HG03060 (cell line): ENCODE measurements around the gene ANKS1A.

Experiments used
- ATAC-seq: cut with Tn5 transposase; IDR thresholded peaks from one replicate; pipeline ENCODE4 v1.9.1; 2021; ENCODE audit warnings: low read depth, moderate number of reproducible peaks; ENCODE audit not compliant: unreplicated experiment

The ANKS1A gene

DNA sequence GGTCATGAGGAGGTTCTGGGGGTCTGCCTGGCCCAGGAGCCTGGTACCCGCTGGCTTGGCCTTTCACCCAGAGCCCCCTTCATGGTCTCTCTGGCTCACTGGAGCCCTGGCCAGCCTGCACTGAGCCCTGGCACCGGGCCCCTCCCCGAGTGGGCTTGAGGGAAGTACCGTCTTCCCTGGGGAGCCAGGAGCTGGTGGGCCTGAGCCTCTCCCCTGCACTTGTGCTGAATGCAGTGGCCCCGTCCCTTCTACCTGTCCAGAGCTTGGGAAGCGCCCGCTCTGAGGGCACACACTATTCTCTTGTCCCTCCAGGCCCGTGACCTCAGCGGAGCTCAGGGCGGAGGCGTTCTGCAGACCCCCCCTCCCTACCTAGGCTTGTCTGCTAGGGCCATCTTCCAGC lies 189.8 kb downstream of the ANKS1A start:
- no peak for ATAC-seq

DNA sequence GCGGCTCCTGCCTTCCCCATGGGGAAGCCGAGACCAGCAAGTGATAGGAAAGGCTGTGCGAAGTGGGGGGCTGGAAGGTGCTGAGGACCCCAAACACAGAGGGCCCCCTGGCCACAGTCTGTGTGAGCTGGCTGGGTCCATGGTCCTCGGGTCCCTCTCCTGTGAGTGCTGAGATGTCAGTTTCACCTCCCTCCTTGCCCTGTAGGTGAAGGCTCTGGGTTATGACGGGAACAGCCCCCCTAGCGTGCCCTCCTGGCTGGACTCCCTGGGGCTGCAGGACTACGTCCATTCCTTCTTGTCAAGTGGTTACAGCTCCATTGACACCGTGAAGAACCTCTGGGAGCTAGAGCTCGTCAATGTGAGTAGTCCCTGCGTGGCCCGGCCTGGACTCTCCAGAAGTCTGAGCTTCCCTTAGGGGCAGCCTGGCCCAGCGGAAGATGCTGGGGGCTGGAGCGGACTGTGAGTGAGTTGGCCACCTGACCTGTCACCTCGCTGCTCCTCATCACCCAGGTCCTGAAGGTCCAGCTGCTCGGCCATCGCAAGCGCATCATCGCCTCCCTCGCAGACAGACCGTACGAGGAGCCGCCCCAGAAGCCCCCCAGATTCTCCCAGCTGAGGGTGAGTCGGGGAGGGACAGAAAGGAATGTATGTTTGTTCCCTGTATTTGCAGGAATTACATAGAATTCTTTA lies 190.4 kb downstream of the ANKS1A start:
- no peak for ATAC-seq

DNA sequence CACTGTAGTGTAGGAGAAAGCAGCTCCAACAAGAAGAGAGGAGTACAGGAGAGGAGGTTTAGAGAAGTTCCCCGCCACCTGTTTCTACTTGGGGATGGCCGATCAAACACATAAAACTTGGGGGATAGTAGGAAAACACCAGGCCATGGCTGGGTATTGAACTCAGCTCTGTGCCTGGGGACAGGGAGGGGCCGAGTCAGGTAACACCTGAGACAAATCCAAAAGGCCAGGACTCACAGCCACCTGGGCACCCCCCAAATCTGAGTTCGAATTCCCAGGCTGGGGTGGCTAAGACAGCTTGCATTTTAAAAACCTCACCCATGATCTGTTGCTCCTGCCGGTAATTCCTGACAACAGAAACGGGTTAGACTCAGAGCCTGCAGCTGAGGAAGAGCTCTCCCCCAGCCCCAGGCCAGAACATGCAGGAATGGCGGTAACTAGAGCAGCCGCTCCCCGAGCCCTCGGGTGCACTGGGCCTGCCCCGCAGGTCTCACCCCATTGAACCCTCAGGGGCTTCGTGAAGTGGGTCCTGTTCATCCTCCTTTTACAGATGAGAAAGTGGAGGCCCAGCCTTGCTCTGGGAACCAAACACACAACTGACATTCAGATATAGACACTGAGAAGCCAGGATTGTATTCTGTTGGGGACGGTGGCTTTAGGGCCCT lies 191.1 kb downstream of the ANKS1A start:
- ATAC-seq: no peak

DNA sequence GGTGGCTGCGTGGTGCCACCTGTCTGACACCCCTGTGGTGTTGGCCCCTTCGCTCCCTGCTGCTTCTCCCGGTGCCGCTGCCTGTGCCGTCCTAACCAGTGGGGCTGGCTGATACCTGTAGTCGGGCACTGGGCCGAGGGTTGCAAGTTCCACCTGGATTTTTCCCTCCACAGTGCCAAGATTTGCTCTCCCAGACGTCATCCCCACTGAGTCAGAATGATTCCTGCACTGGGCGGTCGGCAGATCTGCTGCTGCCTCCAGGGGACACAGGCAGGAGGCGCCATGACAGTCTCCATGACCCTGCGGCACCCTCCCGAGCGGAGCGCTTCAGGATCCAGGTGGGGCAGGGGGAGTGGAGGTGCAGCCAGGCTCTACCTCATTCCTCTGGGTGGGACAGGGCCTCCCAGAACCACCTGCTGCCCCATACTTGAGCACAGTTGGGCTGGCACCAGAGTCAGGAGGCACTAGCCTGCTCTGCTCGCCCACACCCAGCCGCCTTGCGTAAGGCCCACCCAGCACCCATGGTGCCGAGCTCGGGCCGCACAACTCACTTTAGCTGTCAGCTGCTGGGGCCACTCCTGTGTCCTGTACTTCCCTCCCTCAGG lies 191.9 kb downstream of the ANKS1A start:
- ATAC-seq: no peak

DNA sequence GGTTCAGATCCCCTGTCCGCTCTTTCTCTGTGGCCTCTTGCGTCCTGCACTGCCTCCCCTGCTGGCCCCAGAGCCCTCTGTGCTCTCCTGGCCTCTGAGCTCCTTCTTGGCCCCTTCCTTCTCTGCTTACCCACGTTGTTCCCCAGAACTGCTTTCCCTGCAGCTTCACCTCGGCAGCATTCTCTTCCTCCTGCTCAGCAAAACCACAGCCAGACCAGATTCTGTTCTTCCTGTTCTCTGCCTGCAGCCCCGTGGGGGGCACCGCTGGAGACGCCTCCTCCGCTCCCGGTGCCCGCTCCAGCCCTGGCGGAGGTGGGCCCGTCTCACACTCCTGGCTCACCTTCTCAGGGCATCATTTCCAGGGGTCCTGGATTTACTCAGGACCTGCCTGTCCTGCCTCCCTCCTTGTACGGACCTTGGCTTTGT lies 192.4 kb downstream of the ANKS1A start:
- no peak for ATAC-seq

DNA sequence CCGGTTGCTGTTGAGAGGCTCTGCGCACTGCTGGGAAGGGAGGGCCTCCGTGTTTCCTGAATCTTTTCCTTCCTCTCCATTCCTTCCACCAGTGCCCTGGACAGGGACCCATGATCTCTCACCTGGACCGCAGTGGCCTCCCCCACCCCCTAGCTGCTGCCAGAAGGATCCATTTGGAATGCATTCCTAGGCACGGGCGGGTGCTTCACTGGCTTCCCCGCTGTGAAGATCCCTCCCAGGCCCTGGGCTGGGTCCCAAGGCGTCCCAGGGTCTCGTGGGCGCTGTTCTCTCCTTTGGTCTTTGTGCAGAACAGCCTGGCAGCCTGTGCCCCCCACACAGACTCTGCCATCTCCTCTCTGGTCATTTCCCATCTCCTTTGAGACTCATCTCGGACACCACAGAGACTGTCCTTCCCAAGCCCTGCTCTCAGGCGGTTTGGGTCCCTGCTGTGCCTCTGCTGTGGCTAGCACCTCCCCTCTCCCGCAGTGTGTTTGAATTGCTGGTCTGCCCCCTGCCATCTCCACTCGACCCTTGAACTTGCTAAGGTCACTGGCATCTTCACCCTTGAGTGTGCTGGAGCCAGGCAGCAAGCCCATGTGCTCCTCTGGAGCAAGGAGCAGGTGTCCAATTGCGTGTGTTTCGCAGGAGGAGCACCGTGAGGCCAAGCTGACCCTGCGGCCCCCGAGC lies 193.1 kb downstream of the ANKS1A start:
- no peak for ATAC-seq

DNA sequence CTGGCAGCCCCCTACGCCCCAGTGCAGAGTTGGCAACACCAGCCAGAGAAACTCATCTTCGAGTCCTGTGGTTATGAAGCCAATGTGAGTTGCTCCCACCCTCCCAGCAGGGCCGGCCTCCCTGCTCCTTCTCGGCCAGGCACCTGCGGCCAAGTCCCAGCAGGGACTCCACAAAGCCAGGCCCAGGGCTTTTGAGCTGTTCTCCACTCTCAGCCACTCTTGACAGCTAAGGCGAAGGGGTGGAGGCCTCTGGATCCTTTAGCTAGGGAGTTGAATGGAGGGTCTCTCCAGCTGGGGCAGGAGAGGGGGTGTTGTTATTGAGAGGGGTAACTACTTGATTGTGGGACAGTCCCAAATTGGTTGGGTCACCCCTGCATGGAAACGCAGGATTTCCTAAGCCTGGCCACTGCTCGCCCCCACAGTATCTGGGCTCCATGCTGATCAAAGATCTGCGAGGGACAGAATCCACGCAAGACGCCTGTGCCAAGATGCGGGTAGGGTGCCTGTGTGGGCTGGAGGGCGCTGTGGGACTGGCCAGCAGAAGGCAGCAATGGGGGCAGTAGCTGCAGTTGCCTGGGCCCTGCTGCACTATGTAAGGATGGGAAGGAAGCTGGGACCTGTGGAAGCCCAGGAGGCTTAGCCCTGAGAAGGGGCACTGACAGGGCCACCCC lies 193.8 kb downstream of the ANKS1A start:
- no peak for ATAC-seq

DNA sequence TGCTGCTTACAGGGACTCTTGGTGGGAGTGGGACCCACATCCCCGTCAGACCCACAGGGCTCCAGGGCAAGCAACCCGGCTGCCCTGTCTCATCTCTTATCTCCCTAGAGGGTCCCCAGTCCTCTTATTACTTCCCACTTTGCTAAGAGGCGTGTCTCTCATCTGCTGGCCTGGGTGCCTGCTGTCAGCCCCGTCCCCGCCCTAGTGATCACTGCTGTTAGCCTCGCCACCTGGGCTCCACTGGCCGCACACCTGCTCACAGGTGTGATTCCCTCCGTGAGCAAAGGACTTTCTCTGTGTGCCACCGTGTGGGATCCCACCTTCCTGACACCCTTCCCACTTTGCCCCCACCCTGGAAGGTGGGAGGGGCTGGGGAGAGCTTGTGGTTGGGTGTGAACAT lies 194.5 kb downstream of the ANKS1A start:
- no peak for ATAC-seq

DNA sequence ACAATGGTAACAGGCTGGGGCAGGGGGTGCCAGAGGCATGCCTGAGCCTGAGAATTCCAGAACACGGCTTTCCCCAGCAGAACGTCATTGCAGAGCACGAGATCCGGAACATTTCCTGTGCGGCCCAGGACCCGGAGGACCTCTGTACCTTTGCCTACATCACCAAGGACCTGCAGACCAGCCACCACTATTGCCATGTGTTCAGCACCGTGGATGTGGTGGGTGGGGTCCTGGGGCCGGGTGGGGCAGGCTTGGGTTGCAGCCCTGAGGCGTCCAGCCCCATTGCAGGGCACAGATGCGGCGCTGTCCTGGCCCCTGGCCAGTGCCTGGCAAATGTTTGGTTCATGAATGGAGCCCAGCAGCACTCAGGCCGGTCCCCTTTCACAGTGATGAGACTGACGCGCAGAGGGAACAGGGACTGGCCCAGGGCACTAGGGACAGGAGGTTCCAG lies 195.0 kb downstream of the ANKS1A start:
- ATAC-seq: no peak

DNA sequence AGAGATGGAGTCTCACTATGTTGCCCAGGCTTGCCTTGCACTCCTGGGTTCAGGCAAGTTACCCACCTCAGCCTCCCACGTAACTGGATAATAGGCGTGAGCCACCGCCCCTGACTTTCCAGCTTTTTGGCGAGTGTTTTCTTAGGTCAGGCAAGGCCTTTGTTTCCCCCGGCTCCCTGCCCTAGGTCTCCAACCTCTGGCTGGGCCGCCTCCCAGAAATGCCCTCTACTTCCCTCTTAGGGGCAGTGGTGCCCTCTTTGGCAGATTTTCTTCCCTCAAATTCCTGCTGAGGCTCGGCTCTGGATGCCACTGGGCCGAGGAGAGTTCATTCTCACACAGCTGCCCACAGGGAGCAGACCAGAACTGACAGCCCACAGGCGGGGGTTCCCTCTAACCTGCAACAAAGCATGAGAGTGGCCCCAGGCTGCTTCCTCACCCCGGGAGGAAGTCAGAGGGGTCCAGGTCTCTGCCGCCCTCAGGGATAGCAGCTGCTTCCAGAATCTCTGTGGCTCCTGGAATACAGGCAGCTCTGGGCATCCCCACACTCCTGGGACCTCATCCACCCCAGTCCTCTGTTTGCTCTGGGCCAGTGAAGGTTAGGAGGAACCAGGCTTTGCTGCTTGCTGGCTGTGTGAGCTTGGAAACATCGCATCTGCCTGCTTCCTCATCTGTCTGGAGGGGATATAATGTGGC lies 195.6 kb downstream of the ANKS1A start:
- ATAC-seq: no peak

DNA sequence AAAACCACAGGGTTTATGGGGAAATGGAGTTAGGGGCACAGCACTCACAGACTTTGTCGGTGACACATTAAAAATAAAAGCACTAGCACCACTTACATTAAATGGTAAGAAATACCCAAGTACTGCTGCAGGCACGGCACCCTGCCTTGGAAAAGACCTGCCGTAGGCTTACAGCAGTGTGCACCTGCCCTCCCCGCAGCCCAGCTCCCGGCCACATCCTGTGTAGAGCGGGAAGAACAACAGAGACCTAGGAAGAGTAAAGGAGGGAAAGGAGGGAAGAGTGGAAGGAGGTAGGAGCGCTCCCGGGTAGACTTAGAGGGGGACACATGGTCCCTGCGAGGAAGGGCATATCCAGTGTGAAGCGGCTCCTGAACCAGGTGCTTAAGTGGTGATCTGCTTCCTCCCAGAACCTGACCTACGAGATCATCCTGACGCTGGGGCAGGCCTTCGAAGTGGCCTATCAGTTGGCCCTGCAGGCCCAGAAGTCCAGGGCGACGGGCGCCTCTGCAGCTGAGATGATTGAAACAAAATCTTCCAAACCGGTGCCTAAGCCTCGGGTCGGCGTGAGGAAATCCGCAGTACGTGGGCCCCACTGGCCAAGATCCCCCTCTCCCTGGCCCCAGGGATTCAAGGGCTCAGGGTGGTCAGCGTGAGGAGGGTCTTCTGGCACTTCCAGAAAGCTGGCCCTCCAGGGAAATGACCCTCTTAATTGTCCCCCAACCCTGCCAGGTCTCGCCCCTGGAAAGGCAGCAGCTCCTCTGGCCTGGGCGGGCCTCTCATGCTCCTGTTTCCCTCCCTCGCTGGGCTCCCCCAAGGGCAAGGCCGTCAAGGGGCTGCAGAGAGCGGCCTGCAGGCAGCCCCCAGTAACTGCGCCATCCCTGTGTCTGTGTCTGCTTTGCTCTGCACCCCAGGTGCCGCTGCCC lies 196.6 kb downstream of the ANKS1A start:
- ATAC-seq: no peak

DNA sequence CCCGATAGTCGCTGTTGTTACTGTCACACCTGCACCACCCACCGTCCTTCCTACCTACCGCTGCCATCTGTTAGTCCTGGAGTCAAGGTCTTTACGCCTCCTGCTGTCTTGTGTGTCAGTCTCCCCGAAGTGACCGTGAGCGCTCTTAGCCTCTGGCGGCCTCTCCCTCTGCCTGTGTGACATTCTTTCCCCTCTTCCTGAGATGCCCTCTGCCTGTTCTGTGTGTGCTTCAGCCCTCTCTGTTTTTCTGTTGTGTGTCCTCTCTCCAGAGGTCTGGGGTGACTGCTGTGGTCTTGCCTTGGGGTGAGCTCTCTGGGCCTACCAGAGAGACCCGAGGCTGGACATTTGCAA lies 197.2 kb downstream of the ANKS1A start:
- ATAC-seq: no peak

DNA sequence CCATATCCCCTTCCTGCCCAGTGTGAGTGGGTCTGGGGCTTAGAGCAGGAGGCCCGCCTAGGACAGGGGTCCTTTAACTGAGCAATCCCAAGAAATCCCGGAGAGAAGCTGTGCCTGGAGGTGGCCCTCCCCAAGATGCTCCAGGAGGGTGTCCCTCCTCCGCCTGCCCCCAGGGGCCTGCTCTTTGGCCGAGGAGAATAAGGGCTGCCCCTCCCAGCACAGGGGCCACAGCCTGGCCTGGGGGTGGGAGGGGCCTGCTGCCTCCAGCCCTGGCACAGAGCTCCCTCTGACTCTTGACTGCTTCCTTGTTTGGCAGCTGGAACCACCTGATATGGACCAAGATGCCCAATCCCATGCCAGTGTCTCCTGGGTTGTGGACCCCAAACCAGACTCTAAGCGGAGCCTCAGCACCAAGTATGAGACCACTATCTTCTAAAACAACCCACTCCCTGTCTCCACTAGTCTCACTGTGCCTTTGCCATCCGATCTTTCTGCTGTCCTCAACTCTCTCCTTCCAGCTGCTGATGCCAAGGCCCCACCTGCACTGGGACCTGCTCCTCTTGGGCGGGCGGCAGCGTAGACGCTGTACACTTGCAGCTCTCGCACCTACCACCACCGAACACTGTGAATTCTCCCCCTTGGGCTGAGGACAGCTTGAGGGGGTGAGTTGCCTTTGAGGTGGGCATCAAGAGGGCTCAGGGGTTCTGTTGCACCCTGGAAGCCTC lies 197.7 kb downstream of the ANKS1A start:
- ATAC-seq: no peak

DNA sequence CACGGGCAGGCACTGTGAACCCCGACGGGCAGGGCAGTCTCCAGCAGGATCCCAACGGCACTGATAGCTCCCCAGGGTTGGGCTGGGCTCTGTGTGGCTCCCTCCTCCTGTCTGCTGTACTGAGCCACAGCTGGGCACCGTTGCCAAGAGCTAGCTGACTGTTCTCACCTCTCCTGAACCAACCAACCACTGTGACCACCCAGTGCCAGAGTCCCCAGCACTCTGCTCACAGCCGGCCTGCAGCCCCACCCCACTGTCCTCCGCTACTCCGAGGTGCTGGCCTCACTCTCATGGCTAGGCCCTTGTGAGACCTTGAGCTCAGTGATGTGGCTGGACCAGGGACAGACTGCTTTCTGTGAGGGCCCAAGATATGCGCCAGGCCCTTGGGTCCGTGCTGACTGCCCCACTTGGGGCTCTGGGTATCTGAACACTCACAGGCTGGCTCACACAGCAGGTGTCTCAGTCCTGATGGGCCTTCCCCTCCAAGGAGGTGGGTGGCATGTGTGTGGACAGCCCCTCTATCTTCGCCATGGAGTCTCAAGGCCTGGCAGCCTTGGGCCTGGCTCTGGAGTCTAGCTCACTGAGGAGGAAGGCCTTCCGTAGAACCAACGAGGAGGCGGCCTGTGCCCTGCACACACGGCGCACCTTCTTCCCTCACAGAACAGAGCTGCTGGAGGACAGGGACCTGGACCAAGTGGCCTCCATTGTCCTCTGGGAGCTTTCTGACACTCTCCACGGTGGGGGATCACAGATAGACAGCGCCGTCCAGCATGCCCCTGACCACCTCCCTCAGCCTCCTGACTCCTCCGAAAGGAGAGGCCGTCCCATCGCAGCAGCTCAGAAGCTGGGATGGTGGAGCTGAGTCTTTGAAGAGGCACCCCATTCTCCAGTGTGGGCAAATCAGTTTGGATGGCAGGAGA lies 198.6 kb downstream of the ANKS1A start:
- no peak for ATAC-seq

DNA sequence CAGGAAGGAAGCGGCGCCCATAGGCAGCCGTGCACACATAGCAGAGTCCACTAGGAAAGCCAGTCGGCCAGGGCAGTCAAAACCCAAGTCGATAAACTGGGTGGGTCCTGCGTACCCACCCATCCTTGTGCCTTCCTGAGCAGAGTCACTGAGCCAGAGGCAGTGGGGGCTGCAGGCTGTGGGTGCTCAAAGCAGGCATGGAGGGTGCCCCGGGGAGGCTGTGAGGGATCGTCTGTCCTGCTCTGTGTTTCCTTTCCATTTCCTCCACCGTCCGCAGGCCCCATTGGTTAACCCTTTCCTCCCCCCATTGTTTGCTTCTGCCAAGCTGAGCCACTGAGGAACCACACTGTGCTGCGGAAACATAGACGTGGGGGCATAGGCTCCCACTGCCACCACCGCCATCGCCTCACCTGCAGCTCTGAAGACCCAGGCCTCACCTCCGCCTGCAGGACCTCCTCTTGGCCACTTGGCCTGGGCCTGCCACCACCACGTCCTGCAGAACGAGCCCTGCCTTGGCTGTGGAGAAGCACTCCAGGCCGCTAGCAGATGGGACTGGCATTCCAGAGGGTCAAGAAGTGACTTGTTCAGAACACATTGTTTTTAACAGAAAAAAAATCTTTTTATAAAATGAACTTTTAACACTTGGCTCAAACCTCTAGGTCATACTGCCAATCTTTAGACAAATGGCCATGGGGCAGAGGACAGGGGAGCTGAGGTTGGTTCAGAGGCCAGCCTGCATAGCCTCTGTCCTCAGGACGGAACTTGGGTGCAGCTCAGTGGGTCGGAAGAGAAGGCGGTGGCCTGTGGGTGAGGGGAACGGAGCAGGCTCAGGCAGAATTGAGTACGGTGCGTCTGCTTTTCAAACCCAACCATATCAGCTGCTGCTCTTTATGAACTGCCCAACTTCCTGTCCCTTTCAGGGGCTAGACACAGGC lies 199.5 kb downstream of the ANKS1A start:
- no peak for ATAC-seq

DNA sequence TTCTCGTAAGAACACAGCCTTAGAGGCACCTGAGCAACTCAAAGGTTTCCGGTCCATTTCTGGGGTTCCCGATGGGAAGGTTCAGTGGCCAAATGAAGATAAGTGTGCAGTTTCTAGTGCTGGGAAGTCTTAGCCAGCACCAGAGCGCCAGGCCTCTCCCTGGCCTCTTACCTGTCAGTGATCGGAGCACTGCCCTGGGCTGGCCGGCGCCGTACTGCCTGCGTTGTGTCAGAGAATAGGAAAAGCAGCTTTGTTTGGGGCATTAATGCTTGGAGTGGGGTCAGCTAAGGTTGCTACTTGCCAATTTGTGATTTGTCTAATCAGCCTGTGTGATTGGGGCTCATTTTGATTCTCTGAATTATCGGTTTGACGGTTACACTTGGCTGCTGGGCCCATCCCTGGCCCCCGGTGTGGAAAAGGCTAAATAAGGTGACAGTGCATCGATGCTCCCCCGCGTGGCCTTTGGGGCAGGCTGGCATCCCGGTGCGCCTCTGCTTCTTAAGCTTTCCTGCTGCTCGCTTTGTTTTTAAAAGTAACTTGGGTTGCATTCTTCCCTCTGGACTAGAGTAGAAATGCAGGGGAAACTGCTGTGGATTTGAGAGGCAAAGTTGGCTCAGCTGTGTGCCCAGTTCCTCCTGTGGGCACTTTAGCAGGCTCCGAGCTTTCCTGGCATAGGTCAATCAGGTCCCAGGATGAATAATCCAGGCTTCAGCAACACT lies 200.3 kb downstream of the ANKS1A start:
- ATAC-seq: no peak
